GM19324 (cell line): ENCODE measurements around the gene SPAM1.
A peak's percentile ranks its signal among the peaks of the same experiment; 100 is the strongest.
"Not testable (repeated sequence)": the region's sequence is repeated elsewhere in the genome, so short reads cannot be mapped to it uniquely, and the experiment has no call there.

Experiments used
- ATAC-seq: cut with Tn5 transposase; IDR thresholded peaks from one replicate; pipeline ENCODE4 v1.9.1; 2021; ENCODE audit warnings: mild to moderate bottlenecking, moderate library complexity; ENCODE audit not compliant: unreplicated experiment, low FRiP score

Gene SPAM1

GRCh38 chr7:123948136-123948535, 23.1 kb downstream of the SPAM1 start:
- no peak for ATAC-seq

DNA sequence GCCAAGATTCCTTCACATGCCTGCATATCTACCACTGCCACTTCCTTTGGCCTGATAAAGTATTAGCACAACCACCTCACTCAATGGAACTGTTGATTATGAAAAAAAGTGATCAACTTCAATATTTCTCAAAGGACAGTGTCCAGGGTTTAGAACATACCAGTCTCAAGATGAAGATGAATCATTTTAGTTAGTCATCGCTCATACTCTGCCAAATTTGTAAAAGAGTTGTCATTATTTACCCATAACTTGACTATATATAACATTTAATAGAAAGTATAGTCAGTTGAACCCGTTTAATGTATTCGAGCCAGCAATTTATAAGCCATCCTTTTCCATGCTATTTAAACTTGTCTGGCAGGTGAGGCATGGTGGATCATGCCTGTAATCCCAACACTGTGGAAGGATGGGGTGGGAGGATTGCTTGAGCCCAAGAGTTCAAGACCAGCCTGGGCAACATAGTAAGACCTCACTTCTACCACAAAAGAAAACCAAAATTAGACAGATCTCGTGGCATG, 33.2 kb downstream of the SPAM1 start:
- no peak for ATAC-seq

GRCh38 chr7:123961771-123962170, 36.7 kb downstream of the SPAM1 start:
- ATAC-seq: no peak

DNA sequence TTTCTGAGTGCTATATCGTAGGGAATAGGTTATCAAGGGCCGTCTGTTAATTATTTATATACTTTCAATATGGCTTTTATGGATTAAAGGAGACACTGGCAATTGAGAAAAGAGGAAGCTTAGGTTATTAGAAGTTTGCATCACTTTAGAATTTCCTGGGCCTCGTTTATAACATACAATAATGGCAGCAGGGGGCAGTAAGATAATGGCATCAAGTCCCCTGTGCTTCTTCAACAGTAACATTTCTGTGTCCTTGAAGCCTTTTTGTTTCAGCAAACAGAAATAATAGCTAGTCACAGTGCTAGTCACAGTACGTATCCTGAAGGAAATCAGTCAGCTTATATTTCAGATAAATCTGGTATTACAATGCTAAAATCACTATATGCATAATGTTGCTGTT, 41.9 kb downstream of the SPAM1 start:
- no peak for ATAC-seq

GRCh38 chr7:123972045-123972444, 47.0 kb downstream of the SPAM1 start:
- ATAC-seq: no peak

- ATAC-seq: no peak
Observed at GRCh38 chr7:123972831-123973230, 47.8 kb downstream of the SPAM1 start.

DNA sequence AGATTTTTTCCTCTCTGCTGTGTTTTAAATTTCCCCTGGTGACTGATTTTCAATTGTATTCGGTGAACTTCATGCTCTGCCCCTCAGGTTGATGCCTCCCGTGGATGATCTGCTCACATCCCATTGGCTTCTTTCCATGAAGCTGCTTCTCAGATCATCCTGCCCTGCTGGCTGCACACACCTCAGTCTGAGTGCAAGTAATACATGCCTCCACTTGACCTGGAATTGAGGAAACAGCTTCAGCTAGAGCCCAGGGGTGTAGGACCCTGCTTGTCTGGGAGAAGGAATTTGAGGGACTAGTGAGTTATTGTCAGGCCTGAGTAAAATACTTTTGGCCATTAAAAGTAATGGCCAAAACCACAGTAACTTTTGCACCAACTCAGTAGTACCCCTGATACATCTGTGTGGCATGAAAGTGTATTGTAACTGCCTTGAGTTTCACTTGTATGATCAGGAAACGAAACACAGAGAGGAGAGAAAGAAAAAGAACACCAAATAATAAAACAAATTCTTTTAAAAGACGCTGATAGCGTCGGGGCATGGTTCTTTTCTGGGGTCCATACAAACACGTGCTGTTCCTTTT, 49.4 kb downstream of the SPAM1 start:
- peak; percentile 64 for ATAC-seq

- no peak for ATAC-seq
Observed at GRCh38 chr7:123975084-123975483, 50.0 kb downstream of the SPAM1 start.

DNA sequence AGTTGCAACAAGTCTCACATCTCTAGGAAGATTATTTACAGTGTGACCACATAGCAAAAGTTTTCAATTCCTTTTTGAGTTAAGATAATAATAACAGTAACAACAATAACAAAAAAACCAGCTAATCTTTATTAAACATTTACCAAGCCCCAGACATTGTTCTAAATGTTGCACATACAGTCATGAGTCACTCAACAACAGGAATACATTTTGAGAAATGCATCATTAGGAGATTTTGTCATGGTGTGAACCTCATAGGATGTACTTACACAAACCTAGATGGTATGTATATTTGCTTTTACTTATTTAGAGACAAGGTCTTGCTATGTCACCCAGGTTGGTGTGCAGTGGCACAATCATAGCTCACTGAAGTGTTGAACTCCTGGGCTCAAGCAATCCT, 52.0 kb downstream of the SPAM1 start:
- ATAC-seq: no peak

- no peak for ATAC-seq
Observed at GRCh38 chr7:123979876-123980275, 54.8 kb downstream of the SPAM1 start.

GRCh38 chr7:123987445-123987844, 62.4 kb downstream of the SPAM1 start:
- no peak for ATAC-seq

DNA sequence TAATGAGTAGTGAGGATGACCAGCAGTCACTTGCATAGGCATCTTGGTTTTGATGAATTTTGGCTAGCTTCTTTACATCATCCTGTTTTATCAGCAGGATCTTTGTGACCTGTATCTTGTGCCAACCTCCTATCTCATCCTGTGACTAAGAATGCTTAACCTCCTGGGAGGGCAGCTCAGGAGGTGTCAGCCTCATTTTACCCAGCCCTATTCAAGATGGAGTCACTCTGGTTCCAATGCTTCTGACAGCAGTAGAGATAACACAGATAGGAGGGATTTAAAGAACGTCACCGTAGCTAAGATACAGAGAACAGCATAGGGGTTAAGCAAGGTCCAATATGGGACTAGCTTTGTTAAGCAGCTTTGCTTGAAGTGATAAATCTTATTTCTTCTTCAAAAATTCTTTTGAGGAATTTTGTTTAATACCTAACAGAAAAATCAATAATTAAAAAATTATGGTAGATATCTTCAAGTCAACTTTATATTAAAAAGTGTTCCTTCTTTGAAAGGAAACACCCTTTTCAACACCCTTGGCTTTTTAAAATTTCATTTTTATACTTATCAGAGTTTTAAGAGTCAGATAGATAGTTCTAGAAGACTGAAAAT, 68.0 kb downstream of the SPAM1 start:
- ATAC-seq: no peak

DNA sequence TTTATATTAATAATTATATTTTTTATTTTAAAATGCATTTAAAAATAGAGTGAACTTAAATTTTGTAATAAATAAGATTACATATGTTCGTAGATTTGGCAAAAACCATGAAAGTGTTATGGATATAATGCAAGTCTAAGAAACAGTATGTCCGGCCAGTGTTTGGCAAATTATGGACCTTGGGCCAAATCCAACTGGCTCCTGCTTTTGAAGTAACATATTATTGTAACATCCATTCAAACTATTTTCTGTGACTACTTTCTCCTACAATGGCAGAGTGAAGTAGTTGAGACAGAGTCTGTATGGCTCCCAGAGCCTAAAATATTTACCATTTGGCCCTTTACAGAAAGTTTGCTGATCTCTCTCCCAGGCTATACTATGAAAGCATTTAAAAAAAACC, 69.0 kb downstream of the SPAM1 start:
- ATAC-seq: no peak

DNA sequence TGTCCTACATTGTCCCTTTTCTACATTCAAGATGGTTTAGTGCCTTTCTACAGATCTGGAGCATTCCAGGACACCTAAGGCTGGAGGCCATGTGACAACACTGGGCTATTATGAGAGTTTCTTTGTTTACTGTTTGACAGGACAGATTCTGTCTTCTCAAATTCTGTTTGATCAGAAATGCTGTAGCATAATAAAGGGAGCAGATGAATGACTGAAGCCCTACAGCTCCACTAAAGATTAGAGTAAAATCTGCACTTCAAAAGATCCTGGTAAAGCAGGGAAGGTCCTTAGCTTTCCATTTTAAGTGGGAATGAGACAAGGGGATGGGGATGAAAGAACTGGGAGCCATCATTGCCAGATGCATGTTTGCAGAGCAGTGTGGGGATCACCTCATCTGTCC, 69.4 kb downstream of the SPAM1 start:
- ATAC-seq: no peak

- no peak for ATAC-seq
Observed at GRCh38 chr7:123995617-123996326, 70.7 kb downstream of the SPAM1 start.

DNA sequence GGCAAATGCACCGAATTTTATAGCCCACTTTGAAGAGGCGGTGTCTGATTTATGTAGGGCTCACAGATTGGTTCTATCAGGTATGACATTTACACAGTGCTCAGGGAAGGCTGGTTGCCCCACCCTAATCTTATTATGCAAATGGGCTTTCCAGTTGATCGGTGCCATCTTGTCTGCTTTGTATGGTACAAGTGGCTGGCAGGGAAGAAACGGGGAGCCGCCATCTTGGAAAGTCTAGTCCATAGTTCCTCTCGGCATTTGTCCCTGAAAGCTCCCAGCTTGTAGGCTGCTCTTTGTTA, 71.2 kb downstream of the SPAM1 start:
- ATAC-seq: no peak

DNA sequence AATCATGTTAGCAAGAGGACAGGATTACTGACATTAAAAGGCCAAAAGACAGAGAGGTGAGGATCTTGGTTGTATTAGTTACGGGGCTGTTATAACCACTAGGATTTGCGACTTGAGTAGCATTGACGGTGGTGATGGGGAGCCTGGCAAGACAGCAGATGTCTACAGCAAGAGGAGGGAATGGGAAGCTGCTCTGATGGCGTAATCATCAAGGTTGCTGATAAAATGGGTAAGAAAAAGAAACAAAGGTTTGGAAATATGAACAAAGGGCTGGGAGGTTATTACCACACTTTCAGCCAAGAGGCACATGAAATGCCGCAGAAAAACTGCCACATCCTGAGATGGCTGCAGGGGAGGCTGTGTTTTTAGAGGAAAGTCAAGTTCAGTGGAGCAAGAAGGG, 73.9 kb downstream of the SPAM1 start:
- ATAC-seq: no peak

- no peak for ATAC-seq
Observed at GRCh38 chr7:123999703-124000102, 74.7 kb downstream of the SPAM1 start.

- not testable (repeated sequence) for ATAC-seq
Observed at GRCh38 chr7:124008296-124008695, 83.3 kb downstream of the SPAM1 start.

- ATAC-seq: no peak
Observed at GRCh38 chr7:124009321-124009720, 84.3 kb downstream of the SPAM1 start.
